B cell (primary cell): ENCODE results near the gene EPB41L1. TPM values are rescaled to one million over a fixed set of nuclear protein-coding genes. Genes with fewer than 3 reads are reported as not detected.

Source experiments
- ATAC-seq: fragments of 200-7000 bp; cut with Tn5 transposase; one replicate; pipeline ENCODE4 v1.10.0; 2021; ENCODE audit warnings: low read depth, mild to moderate bottlenecking, moderate number of reproducible peaks, moderate library complexity
- CTCF ChIA-PET: fragments of 350-600 bp; sonication (Branson Sonifier 250); formaldehyde crosslinking; loops from one replicate; lab custom pipeline; 2021; ENCODE audit warnings: antibody characterized with exemption, inconsistent platforms; lab: Charles Lee
- POLR2A ChIA-PET: fragments of 350-600 bp; sonication (Branson Sonifier 250); formaldehyde crosslinking; loops from one replicate; lab custom pipeline; 2021; ENCODE audit warnings: antibody characterized with exemption; lab: Charles Lee
- DNase-seq: peaks from one replicate; pipeline ENCODE4 v3.0.0; 2013
- H2AFZ ChIP-seq: 2 replicates; pipeline ENCODE4 v1.6.1; 2012; ENCODE audit warnings: mild to moderate bottlenecking, low read depth, low read length; ENCODE audit not compliant: insufficient read depth, poor library complexity, severe bottlenecking
- H3K27ac ChIP-seq, 2 donors: 1 replicate in 1 of 2; 2 replicates in 1 of 2; pipeline ENCODE4 v1.5.1; 2012 to 2013; ENCODE audit warnings: low read length in 2 of 2, mild to moderate bottlenecking in 2 of 2, moderate library complexity in 1 of 2
- H3K27me3 ChIP-seq, 4 experiments: fragments of 200-600 bp in 1 of 4; sonication (generic) in 1 of 4; replicated peaks in 1 of 4; 1 replicate in 2 of 4; 2 replicates in 2 of 4; pipeline versions ENCODE4 v1.6.1 to v1.7.0; 2013 to 2016; ENCODE audit warnings: low read length in 3 of 4, mild to moderate bottlenecking in 2 of 4, mixed read lengths in 1 of 4, moderate library complexity in 1 of 4; ENCODE audit not compliant: insufficient read depth in 4 of 4, control insufficient read depth in 3 of 4; ENCODE audit errors: control extremely low read depth in 1 of 4
- H3K36me3 ChIP-seq, 2 experiments: replicated peaks in 1 of 2; 1 replicate in 1 of 2; 2 replicates in 1 of 2; pipeline versions ENCODE4 v1.6.1 to v1.7.1; 2013; ENCODE audit warnings: low read length in 1 of 2; ENCODE audit not compliant: insufficient read depth in 2 of 2, control insufficient read depth in 1 of 2; ENCODE audit errors: control extremely low read depth in 1 of 2, extremely low read depth in 1 of 2
- H3K4me1 ChIP-seq, 2 donors: fragments of 200-600 bp in 1 of 2; sonication (generic) in 1 of 2; 1 replicate in 1 of 2; 2 replicates in 1 of 2; pipeline versions ENCODE4 v1.5.1 to v1.6.1; 2013 to 2017; ENCODE audit warnings: low read length in 2 of 2; ENCODE audit not compliant: control insufficient read depth in 2 of 2, insufficient read depth in 2 of 2
- H3K4me2 ChIP-seq: replicated peaks from 2 replicates; pipeline ENCODE3; 2012; ENCODE audit warnings: mild to moderate bottlenecking, low read depth, low read length; ENCODE audit not compliant: poor library complexity, severe bottlenecking
- H3K4me3 ChIP-seq, 5 experiments: fragments of 200-600 bp in 1 of 5; sonication (generic) in 1 of 5; 1 replicate in 3 of 5; 2 replicates in 2 of 5; pipeline versions ENCODE4 v1.5.1 to v1.7.0; 2011 to 2016; ENCODE audit warnings: low read length in 4 of 5, mild to moderate bottlenecking in 4 of 5, low read depth in 2 of 5, control low read depth in 1 of 5, moderate library complexity in 1 of 5; ENCODE audit not compliant: insufficient read depth in 1 of 5; ENCODE audit errors: control extremely low read depth in 1 of 5, extremely low read depth in 1 of 5
- H3K79me2 ChIP-seq: fragments of 200-600 bp; sonication (generic); one replicate; pipeline ENCODE4 v1.6.0; 2016; ENCODE audit warnings: low read length; ENCODE audit not compliant: control insufficient read depth, insufficient read depth
- H3K9ac ChIP-seq: fragments of 200-600 bp; sonication (generic); 2 replicates; pipeline ENCODE4 v1.6.1; 2017; ENCODE audit warnings: mild to moderate bottlenecking, low read length, moderate library complexity
- H3K9me3 ChIP-seq, 3 donors: one replicate each; pipeline versions ENCODE4 v1.6.1 to v1.7.1; 2013; ENCODE audit warnings: low read length in 2 of 3; ENCODE audit not compliant: control insufficient read depth in 2 of 3, insufficient read depth in 1 of 3; ENCODE audit errors: control extremely low read depth in 1 of 3
- H4K20me1 ChIP-seq: 2 replicates; pipeline ENCODE4 v1.6.0; 2012; ENCODE audit warnings: mild to moderate bottlenecking, low read length; ENCODE audit not compliant: insufficient read depth, control insufficient read depth, poor library complexity, severe bottlenecking
- H3K27ac Mint-ChIP-seq: one replicate; pipeline ENCODE4 v1.8.0; 2021; ENCODE audit warnings: mixed read lengths
- H3K27me3 Mint-ChIP-seq: one replicate; pipeline ENCODE4 v1.8.0; 2021; ENCODE audit warnings: mixed read lengths
- H3K4me1 Mint-ChIP-seq: one replicate; pipeline ENCODE4 v1.8.0; 2021; ENCODE audit warnings: mixed read lengths
- H3K4me3 Mint-ChIP-seq: one replicate; pipeline ENCODE4 v1.8.0; 2021; ENCODE audit warnings: mixed read lengths
- H3K9me3 Mint-ChIP-seq: one replicate; pipeline ENCODE4 v1.8.0; 2022; ENCODE audit warnings: mixed read lengths; ENCODE audit not compliant: insufficient read depth
- EZH2 ChIP-seq: IDR thresholded peaks from 2 replicates; pipeline ENCODE4 v1.6.1; 2012; ENCODE audit warnings: borderline replicate concordance, low read depth, mild to moderate bottlenecking, moderate library complexity, low read length; ENCODE audit not compliant: insufficient read depth, poor library complexity, severe bottlenecking
- WGBS: methylation state at CpG from one replicate; pipeline ENCODE4 v1.1.5; 2013; ENCODE audit warnings: missing lambda C conversion rate; ENCODE audit not compliant: insufficient coverage; 5-methylcytosine and 5-hydroxymethylcytosine counted together
- intact Hi-C: fragments of 100-400 bp; cut with micrococcal nuclease; formaldehyde crosslinking; loops from one replicate; pipeline ENCODE4 v1.10.0; 2022
- polyA plus RNA-seq: library from polyadenylated mRNA; depleted of rRNA; stranded (reverse); fragments of >200 nt; gene quantifications from 2 replicates; pipeline ENCODE4 v1.2.3, GENCODE V29; 2012
- total RNA-seq, 2 donors: library from RNA; stranded (reverse); fragments of 120-200 nt in 1 of 2; gene quantifications; 1 replicate in 1 of 2; 2 replicates in 1 of 2; pipeline versions ENCODE4 v1.2.3 to v1.2.4, GENCODE V29; 2013 to 2022
- TF ChIP-seq, protein P1 (sequence below): fragments of 200-600 bp; IDR thresholded peaks from one replicate; pipeline ENCODE4 v1.8.0; 2022; ENCODE audit warnings: antibody characterized with exemption, mild to moderate bottlenecking

EPB41L1 gene
- total and polyA plus RNA-seq, 2 donors (not counting 1 experiment from before 2014, with no cell fraction given): 0.12 to 1.3 TPM

DNA sequence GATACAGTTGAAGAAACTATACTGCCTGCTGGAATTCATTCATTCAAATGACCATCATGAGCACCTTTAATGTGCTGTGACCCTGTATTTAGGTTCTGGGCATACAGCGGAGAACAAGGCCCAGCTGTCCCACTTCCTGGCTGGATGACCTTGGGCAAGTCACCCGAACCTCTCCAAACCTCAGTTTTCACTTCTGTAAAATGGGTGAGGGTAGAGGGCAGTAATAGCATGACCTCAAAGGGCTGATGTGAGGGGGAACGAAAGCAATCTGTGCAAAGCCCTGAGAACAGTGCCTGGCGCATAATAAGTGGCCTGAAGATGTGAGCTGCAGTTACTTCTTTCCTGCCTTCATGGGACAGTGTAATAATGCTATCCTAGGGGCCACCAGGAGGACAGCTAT is 61.2 kb downstream of the EPB41L1 start:
- TF ChIP-seq, protein P1, sequence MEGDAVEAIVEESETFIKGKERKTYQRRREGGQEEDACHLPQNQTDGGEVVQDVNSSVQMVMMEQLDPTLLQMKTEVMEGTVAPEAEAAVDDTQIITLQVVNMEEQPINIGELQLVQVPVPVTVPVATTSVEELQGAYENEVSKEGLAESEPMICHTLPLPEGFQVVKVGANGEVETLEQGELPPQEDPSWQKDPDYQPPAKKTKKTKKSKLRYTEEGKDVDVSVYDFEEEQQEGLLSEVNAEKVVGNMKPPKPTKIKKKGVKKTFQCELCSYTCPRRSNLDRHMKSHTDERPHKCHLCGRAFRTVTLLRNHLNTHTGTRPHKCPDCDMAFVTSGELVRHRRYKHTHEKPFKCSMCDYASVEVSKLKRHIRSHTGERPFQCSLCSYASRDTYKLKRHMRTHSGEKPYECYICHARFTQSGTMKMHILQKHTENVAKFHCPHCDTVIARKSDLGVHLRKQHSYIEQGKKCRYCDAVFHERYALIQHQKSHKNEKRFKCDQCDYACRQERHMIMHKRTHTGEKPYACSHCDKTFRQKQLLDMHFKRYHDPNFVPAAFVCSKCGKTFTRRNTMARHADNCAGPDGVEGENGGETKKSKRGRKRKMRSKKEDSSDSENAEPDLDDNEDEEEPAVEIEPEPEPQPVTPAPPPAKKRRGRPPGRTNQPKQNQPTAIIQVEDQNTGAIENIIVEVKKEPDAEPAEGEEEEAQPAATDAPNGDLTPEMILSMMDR: no peak
- TF ChIP-seq EZH2: no peak
- Histone ChIP-seq H3K36me3 (no peaks in the 10 kb centered on the region), H3K27me3 (no peaks in the 10 kb centered on the region), H3K4me1 (no peaks in the 10 kb centered on the region), H3K4me2 (no peak overlapping the region), H3K4me3 (no peak overlapping the region), H3K9ac (no peak overlapping the region), H3K27ac (no peak overlapping the region), H3K79me2 (no peaks in the 10 kb centered on the region), H2AFZ (no peak overlapping the region), H4K20me1 (no peaks in the 10 kb centered on the region), H3K9me3 (no peaks in the 10 kb centered on the region)
- ChIA-PET CTCF (interaction anchor here (1.1 to 2.1 kb wide), 4 partner anchors 8 to 703 kb away, joined by 3 to 9 read pairs (median 5); no protein-coding TSS in a partner anchor), POLR2A (no interaction called here)
- Mint-ChIP-seq H3K27me3 (peaks cover 9% of the 10 kb centered on the region), H3K9me3 (no peaks in the 10 kb centered on the region), H3K4me1 (no peaks in the 10 kb centered on the region), H3K27ac (no peak overlapping the region), H3K4me3 (no peak overlapping the region)
- intact Hi-C loops: no loop called here
- WGBS: 76% methylated on average over 4 of the region's 4 CpGs
- ATAC-seq (no peak), DNase-seq (no peak)

DNA sequence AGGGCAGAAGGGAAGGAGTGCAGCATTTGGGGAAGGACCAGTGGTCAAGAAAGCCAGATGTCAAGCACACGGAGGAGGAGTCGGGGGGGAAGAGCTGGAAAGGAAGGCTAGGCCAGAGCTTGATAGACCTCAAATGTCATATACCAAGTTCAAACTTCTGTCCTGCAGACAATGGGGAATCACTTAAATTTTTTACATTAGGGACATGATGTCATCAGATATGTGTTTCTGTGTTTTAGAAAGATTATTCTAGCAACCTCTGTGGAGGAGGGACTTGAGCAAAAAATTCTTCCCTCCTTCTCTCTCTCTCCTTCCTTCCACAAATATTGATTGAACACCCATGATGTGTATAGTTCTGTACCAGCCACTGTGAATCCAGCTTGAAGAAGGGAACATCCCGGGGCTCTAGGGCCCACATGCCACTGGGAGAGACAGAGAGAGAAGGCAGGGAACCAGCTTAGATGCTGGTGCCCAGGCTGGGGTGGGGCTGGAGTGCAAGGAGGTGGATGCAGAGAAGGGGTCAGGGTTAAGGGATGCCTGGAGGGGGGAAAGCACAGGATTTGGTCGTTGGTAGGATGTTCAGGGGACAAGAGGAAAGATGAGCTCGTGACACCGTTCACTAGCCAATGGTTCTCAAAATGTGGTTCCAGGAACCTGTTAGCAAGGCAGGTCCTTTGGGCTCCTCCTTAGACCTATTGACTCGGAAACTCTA is 61.9 kb downstream of the EPB41L1 start:
- Histone ChIP-seq H4K20me1 (no peaks in the 10 kb centered on the region), H2AFZ (no peak overlapping the region), H3K9ac (no peak overlapping the region), H3K27ac (no peak overlapping the region), H3K27me3 (no peaks in the 10 kb centered on the region), H3K79me2 (no peaks in the 10 kb centered on the region), H3K4me2 (no peak overlapping the region), H3K4me3 (no peak overlapping the region), H3K4me1 (no peaks in the 10 kb centered on the region), H3K36me3 (no peaks in the 10 kb centered on the region), H3K9me3 (no peaks in the 10 kb centered on the region)
- Mint-ChIP-seq H3K4me1 (no peaks in the 10 kb centered on the region), H3K27ac (no peak overlapping the region), H3K27me3 (peaks cover 14% of the 10 kb centered on the region), H3K4me3 (no peak overlapping the region), H3K9me3 (no peaks in the 10 kb centered on the region)
- intact Hi-C loops: no loop called here
- DNase-seq (no peak), ATAC-seq (no peak)
- ChIA-PET CTCF (interaction anchor here (0.9 to 2.1 kb wide), 7 partner anchors 9 to 703 kb away, joined by 3 to 9 read pairs (median 3); no protein-coding TSS in a partner anchor), POLR2A (no interaction called here)
- TF ChIP-seq, protein P1: no peak
- no peak for TF ChIP-seq EZH2
- 80% methylated on average over 7 of the region's 7 CpGs for WGBS
